GM21423 (cell line): ENCODE measurements around the gene METTL13.
A peak's percentile ranks its signal among the peaks of the same experiment; 100 is the strongest.

ENCODE experiments used
- ATAC-seq: cut with Tn5 transposase; IDR thresholded peaks from one replicate; pipeline ENCODE4 v1.9.1; 2021; ENCODE audit warnings: mild to moderate bottlenecking, moderate library complexity; ENCODE audit not compliant: unreplicated experiment

Gene METTL13, protein sequence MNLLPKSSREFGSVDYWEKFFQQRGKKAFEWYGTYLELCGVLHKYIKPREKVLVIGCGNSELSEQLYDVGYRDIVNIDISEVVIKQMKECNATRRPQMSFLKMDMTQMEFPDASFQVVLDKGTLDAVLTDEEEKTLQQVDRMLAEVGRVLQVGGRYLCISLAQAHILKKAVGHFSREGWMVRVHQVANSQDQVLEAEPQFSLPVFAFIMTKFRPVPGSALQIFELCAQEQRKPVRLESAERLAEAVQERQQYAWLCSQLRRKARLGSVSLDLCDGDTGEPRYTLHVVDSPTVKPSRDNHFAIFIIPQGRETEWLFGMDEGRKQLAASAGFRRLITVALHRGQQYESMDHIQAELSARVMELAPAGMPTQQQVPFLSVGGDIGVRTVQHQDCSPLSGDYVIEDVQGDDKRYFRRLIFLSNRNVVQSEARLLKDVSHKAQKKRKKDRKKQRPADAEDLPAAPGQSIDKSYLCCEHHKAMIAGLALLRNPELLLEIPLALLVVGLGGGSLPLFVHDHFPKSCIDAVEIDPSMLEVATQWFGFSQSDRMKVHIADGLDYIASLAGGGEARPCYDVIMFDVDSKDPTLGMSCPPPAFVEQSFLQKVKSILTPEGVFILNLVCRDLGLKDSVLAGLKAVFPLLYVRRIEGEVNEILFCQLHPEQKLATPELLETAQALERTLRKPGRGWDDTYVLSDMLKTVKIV

DNA sequence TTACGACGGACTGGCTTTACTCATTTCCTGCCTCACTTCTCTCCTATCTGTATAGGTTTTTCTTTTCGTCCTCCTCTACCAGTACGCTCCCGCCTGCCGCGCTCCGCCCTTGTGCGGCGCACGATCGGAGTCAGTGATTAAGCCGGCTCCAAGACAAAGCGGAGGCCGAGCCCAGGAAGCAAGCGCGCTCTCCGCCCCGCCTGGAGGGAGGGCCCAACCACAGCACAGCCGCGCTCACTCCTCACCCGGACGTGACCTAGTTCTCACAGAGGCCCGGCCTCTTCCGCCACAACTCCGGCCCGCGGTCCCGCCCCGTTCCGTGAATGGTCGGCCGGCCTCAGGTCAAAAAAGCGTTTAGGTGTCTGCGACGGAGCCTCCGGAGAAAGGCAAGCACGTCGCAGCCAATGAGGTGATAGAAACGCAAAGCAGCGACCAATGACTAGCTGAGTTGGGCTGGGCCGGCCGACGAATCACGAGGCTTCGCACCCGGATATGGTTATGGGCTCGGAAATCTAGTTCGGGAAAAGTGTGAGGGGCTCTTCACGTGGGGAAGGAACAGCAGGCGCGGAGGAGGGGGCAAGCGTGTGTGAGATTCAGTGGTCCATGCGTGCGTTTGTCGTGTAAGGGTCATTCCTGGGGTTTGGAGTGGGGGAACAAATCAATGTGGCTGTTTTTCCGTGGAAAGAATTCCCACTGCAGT lies at the start of gene METTL13:
TSS of gene METTL13 (plus strand) at position 485 of the 700 bp plus-strand sequence. CDS start 308 bp downstream, outside the sequence.
- peak; percentile 98 for ATAC-seq

DNA sequence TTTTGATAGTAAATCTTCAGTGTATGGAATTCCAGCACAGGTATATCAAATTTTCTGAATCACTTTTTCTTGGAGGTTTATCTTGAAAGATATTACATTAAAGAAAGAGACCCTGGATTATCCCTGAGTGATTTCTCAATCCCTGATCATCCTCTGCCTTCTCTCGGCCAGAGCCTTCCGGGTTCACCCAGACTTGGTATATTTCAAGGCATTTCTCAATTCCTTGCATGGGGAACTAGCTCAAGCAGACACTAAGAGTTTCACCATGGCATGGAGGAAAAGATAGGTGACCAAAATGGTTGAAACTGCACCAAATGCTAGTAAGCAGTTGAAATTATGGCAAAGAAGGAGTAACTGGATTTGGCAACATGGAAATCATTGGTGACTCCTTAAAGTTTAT lies 45.3 kb upstream of the METTL13 start:
- ATAC-seq, result no peak

DNA sequence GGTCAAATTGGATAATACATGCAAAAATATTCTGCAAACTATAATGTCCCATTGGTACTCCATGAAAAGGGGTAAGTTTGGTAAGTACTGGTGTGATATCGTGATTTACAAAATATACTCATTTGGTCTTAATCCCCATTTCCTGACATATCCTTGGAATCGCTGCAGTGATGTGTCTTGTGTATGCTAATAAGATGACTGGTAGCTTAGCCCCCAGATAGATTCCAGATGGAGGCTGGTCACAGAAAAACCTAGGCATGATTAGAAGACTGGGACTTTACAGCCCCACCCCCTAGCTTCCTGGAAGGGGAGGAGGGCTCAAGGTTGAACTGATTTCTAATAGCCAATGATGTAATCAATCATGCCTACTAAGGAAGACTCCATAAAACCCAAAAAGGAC lies 42.5 kb upstream of the METTL13 start:
- no peak for ATAC-seq

DNA sequence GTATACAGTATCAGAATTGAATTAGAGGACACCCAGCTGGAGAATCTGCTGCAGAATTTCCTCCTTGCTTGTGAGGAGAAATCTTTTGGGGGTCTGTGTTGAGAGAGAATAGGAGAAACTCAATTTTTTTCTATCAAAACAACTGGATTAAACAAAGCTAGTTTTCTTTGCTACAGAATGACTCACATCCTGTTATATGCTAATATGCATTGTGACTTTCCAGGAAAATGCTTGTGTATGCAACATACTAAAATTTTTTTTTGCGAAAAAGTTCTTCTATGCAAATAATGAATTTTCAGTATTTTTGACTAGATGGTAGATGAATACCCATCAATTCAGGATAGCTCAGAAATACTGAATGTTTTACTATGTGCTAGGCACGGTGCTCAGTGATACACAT lies 41.8 kb upstream of the METTL13 start:
- ATAC-seq, result no peak

DNA sequence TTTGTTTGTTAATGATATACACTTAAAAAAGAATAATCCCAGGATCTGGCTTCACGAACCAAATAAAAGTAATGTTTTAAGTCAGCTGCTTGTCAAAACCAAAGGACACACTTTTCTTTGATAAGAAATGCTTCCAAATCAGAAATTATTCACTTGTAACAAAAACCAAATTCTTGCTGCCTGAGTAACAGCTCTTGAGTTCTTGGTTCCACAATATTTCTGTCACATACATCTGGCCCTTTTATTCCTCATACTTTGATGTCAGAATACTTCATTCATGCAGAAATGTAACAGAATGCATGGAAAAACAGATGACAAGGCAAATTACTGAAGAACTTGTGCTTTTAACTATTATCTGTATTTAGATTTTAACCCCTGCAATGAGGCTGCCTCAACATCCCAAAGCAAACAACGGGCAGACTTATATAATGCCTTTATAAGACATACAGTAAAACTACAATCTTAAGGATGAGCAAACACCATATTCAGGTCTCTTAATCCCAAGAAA lies 41.0 kb upstream of the METTL13 start:
- ATAC-seq, result no peak

DNA sequence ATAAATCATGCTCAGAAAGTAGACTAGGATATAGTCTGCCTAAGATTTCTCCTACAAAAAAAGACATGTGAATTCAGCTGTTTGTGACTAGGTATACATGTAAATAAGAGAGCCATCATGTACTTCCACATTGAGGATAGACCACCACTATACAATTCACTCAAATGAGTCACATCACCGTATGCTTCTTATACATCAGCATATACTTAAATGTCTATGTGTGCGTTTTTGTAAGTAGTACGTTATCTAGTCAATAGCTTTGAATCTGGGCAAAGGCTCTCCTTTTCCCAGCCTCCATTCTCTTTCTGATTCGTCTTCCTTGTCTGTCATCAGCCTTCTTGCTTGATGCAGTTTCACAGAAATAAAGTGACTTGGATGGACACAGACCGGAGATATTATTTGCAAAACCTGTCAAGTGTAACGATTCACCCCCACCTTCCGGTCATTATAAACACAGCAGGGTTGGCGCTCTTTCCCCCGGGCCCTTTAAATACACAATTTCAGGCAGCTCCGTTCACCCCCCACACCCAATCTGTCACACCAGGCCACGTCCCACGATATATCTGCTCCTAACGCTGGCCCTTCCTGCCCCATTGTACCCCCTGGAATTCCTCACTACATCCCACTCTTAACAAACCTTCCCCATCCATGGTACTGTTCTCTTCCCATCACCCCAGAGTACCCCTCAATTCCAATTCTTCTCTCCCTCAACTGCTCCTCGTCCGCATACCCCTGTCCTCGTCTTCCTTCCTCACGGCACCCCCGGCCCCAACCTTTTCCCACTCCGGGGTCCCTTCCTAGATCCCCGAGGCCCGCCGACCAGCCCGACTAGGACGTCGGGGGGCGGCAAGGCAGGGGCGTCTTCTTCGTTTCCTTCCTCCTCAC lies 40.2 kb upstream of the METTL13 start:
- ATAC-seq, result peak; percentile 22

DNA sequence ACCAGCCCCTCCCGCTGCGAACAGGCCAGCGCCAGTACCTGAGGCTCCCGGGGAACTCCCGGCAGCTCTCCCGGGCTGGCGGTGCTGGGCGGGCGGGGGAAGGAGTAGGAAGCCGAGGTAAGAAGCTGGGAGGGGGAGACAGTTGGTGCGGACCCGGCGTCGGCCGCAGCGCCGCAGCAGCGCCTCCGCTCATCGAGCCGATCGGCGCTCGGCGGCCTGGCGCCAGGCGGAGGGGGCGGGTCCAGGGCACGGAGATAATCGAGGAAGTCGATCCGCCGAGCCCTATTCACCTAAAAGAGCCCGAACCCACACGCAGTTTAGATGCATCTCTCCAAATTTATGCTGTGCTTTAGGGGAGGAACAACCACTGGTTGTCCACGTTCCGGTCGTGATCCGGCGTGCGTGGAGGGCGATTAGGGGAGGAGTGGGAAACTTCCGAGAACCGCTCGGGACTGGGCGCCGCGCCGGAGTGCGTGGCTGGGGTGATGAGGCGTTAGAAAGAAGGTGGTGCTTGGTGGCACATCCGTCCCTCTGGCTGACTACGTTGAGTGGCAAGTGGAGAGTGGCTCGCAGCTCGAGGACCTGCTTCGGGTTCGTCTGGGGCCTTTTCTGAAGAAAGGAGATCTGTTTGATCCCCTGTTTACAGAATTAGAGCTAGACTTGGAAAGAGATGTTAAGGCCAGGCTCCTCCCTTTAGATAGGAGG lies 39.4 kb upstream of the METTL13 start, which contains the start of gene VAMP4:
TSS of gene VAMP4 (minus strand) at position 194 of the 705 bp plus-strand sequence. CDS start 3,651 bp downstream, outside the sequence.
- ATAC-seq, result peak; percentile 92

DNA sequence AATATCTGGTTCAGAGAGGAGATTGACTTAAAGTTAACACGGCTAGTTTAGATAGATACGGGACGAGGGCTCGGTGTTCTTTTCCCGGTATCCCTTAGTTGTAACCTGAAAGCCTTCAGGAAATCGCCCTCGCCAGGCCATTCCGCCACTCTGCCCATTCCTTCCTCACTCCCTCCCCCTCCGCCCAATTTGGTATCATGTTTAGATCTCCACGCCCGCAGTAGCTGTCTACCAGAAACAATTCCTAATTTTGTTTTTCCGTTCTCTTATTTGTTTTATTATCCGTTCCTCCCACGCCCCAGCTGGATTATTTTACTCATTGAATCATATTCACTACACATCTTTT lies 38.9 kb upstream of the METTL13 start:
- ATAC-seq, result peak; percentile 0

DNA sequence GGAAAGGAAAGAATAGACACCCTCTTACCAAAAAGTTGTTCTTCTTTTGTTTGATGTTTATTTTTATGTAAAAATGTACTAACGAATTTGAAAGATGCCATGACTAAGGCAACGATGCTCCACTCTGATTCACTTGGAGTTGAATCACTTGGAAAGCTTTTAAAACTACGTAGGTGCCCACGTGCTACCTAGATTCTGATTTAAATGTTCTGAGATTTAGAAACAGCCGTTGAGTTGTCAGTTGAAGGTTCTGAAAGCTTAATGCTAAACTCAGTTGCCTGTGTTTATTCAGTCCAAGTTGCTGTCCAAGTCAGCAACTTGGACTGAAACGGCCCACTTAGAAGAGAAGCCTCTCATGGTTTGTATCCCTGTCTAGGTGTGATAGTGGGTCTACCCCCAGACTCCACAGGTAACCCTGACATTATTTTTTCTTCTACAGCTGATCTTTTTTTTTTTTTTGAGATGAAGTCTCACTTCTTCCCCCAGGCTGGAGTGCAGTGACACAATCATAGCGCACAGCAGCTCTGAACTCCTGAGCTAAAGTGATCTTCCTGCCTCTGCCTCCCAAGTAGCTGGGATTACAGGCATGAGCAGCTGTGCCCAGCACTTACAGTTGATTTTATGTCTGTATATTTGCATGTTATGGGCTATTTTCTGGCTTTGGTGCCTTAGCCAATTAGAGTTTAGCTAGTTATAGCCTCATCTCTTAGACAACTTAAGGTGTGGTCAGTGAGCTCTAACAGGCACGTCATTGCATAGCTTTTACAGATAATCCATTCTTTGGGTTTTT lies 38.2 kb upstream of the METTL13 start:
- no peak for ATAC-seq

DNA sequence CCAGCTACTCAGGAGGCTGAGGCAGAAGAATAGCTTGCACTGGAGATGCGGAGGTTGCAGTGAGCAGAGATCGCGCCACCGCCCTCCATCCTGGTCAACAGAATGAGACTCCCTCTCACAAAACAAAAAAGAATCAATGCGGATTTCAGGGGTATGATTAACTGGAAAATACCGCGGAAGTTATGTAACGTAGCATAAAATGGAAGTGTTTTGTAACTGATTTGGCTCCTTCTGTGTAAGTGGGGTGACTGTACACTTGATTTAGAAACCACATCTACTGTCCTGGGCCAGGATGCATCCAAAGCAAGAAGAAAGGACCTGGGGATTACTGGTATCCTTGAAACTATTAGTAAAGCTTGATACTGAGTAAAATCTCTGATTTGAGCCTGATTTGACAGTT lies 36.5 kb upstream of the METTL13 start:
- no peak for ATAC-seq

DNA sequence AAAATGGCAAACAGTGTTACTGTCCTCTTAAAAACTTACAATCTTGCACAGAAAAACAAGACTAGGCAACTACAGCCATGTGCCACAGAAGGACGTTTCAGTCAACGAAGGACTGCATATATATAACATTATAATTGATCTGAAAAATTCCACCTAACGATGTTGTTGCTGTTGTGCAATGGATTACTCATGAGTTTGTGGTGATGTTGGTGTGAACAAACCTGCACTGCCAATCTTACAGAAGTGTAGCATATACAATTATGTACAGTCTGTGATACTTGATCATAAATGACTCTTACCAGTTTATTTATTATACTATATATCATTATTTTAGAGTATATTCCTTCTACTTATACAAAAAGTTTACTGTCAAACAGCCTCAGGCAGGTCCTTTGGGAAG lies 32.8 kb upstream of the METTL13 start:
- ATAC-seq, result no peak

DNA sequence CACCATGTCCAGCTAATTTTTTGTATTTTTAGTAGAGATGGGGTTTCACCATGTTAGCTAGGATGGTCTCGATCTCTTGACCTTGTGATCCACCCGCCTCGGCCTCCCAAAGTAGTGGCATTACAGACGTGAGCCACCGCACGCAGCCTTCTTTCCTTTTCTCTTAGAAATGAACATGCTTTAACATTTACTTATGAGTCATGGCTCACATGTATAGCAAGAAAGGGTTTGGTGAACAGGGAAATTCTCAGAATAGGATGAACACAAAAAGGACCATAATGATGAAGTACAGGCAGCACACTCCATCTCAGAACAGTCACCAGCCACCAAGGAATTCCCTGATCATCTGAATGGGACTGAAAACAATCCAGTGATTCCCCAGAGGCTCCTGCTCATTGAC lies 30.2 kb upstream of the METTL13 start:
- ATAC-seq, result no peak

DNA sequence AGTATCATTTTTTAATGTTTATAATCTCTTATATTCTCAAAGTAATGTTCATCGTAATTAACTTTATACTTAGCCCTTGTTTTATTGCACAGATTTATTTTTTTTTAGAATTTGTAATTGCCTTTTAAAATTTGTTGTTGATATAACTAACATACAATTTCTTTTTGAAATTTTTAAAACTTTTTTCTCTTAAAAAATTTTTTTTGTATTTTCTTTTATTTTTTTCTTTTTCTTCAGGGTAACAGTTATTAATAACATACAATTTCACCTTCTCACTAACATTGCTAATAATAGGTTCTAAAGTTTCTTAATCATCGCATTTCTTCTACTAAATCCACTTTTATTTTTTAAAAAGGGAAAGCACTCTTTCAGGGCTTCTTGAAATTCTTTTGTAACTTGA lies 28.3 kb upstream of the METTL13 start:
- no peak for ATAC-seq

DNA sequence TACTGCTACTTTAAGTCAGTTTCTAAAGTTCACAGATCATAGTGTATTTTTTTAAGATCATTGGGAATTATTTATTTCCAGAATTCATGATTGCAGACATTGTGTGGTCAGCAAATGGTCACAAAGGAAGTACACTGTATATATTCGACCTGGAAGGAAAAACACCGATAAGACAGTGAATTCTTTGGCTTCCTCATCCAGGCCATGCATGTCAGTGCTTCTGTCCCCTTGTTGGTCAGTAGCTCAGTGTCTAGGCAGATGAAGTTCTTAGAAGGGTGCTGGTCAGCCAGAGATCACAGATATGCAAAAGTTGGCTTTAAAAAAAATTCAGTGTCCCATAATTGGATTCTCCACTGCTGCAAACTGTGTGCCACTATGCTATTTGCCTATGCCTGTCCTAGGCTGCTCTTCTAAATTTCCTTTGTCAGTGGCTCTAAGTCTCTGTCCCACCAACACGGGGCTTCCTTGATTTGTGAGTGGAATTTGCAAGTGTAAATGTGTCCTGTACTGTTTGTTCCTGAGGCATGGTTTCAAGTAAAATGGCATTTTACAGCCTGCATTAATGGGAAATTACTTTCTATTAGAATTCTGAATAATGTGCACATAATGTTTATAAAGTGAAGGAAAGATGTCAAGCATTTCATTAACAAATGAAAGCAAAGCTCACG lies 27.6 kb upstream of the METTL13 start:
- ATAC-seq, result no peak

DNA sequence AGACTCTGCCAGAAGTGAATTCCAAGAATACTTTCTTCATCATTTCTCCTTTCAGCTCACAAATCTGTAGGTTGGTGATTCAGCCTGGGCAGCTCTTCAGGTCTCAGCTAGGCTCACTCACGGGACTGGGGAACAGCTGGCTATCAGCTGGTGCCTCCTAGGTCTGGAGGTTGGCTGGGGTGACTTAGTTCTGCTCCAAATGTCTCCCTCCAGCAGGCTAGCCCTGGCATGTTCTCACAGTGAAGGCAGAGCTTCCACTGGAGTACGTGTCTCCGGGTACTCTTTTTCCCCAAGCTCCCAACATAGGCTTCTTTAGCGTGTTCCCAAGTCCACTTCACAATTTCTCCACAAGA lies 27.1 kb upstream of the METTL13 start:
- ATAC-seq, result no peak

DNA sequence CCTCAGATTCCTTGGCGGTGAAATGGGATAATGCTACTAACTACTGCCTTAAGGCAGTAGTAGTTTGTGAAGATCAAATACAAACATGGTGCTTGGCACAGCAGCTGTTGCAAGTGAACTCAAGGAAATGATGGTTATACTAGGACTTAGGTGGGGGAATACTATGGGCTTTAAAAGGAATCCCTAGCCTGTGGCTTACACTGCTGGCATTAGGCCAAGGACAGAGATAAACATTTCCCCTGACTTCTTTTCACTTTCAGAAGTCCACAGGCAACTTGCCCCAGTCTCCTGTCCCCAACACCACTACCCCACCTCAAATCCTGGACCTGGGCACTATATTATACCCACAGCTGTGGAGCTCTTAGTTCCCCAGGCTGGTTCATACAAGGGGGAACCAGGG lies 26.5 kb upstream of the METTL13 start:
- no peak for ATAC-seq

DNA sequence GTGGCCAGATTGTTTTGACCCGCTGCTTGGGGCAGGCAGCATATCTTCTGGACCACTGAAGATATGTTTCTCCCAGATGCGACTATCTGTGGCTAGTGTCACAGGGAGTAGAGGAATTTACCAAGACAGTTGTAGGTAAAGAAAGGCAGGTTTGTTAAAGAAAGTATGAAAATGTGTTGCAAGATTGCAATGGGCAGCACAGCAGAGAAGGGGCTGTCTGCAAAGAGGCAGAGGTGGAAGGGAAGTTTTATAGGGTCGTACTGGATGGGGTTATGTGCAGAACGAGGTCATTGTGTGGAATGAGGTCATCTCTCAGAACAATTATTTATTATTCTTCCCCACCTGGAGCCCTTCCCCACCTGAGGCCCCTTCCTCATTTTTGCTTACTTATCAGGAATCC lies 24.6 kb upstream of the METTL13 start:
- ATAC-seq, result no peak

DNA sequence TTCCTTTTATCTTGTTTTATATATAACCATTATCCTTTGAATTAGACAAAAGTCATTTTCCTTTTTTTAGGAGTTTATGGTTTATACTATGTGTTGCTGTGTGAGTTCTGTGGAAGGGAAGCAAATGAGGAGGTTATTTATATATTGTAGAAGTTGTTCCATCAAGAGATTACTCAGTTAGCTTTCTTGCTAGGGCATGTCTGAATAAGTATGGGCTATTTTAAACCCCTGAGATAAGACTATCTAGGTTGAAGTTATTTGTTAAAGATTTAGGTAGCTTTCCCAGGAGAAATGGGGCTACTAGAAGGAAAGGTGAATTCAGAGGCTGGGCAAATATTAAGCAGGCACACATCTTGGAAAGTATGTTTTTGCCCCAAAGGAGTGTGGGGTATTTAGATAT lies 23.4 kb upstream of the METTL13 start:
- ATAC-seq, result no peak

DNA sequence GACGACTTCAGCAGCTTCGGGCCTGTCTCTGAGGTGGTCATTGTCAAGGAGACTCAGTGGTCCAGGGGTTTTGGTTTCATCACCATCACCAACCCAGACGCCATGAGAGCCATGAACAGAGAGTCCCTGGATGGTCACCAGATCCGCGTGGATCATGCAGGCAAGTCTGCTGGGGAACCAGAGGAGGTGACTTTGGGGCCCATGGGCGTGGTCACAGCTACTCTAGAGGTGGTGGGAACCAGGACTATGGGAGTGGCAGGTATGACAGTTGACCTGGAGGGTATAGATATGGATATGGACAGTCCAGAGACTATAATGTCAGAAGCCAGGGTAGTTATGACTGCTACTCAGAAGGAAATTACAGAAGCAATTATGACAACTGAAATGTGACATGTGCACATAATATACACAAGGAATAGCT lies 19.3 kb upstream of the METTL13 start:
- ATAC-seq, result no peak
